Mesenchymal stem cell (in vitro differentiated cells and primary cell): Measurements from ENCODE around the gene STK16.
"Not testable (repeated sequence)": the region's sequence is repeated elsewhere in the genome, so short reads cannot be mapped to it uniquely, and the experiment has no call there.

Source experiments
- DNase-seq: peaks from one replicate; pipeline ENCODE4 v3.0.0-alpha.2; 2013
- H2AFZ ChIP-seq: one replicate; pipeline ENCODE4 v1.6.1; 2013; ENCODE audit warnings: low read depth, mild to moderate bottlenecking, control low read depth, inconsistent platforms, low read length, moderate library complexity
- H2AK5ac ChIP-seq: 2 replicates; pipeline ENCODE4 v1.6.1; 2013; ENCODE audit warnings: low read length, moderate library complexity, mild to moderate bottlenecking, inconsistent platforms; ENCODE audit not compliant: severe bottlenecking
- H2BK120ac ChIP-seq: one replicate; pipeline ENCODE4 v1.6.1; 2013; ENCODE audit warnings: low read depth, mild to moderate bottlenecking, inconsistent platforms, low read length, moderate library complexity
- H2BK12ac ChIP-seq, 2 experiments: one replicate each; pipeline ENCODE4 v1.6.1; 2013; ENCODE audit warnings: inconsistent platforms in 2 of 2, low read length in 2 of 2, mild to moderate bottlenecking in 2 of 2, moderate library complexity in 2 of 2, control low read depth in 1 of 2
- H2BK15ac ChIP-seq: one replicate; pipeline ENCODE4 v1.6.1; 2013; ENCODE audit warnings: mild to moderate bottlenecking, low read depth, inconsistent platforms; ENCODE audit not compliant: poor library complexity, severe bottlenecking
- H2BK5ac ChIP-seq: 2 replicates; pipeline ENCODE4 v1.6.1; 2013; ENCODE audit warnings: low read depth, mild to moderate bottlenecking, low read length, control low read depth, inconsistent platforms; ENCODE audit not compliant: poor library complexity, severe bottlenecking
- H3K14ac ChIP-seq, 2 experiments: one replicate each; pipeline ENCODE4 v1.6.1; 2013; ENCODE audit warnings: inconsistent platforms in 2 of 2, low read length in 2 of 2, control low read depth in 1 of 2, mild to moderate bottlenecking in 1 of 2, moderate library complexity in 1 of 2
- H3K18ac ChIP-seq, 2 experiments: one replicate each; pipeline ENCODE4 v1.6.1; 2013; ENCODE audit warnings: inconsistent platforms in 2 of 2, low read length in 2 of 2, control low read depth in 1 of 2, low read depth in 1 of 2, mild to moderate bottlenecking in 1 of 2
- H3K23ac ChIP-seq, 2 experiments: one replicate each; pipeline ENCODE4 v1.6.1; 2013; ENCODE audit warnings: inconsistent platforms in 2 of 2, low read length in 2 of 2, mild to moderate bottlenecking in 2 of 2, moderate library complexity in 2 of 2, control low read depth in 1 of 2
- H3K27ac ChIP-seq: 2 replicates; pipeline ENCODE4 v1.5.1; 2013; ENCODE audit warnings: mild to moderate bottlenecking, moderate library complexity, low read length, control low read depth, inconsistent platforms; ENCODE audit not compliant: poor library complexity, severe bottlenecking
- H3K27me3 ChIP-seq, 2 experiments: 2 replicates each; pipeline versions ENCODE4 v1.6.1 to v1.7.0; 2013; ENCODE audit warnings: low read length in 2 of 2, mild to moderate bottlenecking in 2 of 2, moderate library complexity in 2 of 2, control low read depth in 1 of 2, inconsistent platforms in 1 of 2; ENCODE audit not compliant: control insufficient read depth in 1 of 2, insufficient read depth in 1 of 2
- H3K36me3 ChIP-seq, 2 experiments: 2 replicates each; pipeline versions ENCODE4 v1.6.1 to v1.7.0; 2013; ENCODE audit warnings: low read length in 2 of 2, control low read depth in 1 of 2, inconsistent platforms in 1 of 2, low read depth in 1 of 2, mild to moderate bottlenecking in 1 of 2; ENCODE audit not compliant: insufficient read depth in 2 of 2, control insufficient read depth in 1 of 2
- H3K4ac ChIP-seq, 2 experiments: one replicate each; pipeline ENCODE4 v1.6.1; 2013; ENCODE audit warnings: inconsistent platforms in 2 of 2, low read length in 2 of 2, mild to moderate bottlenecking in 2 of 2, moderate library complexity in 2 of 2, control low read depth in 1 of 2, low read depth in 1 of 2
- H3K4me1 ChIP-seq: 2 replicates; pipeline ENCODE4 v1.6.1; 2013; ENCODE audit warnings: low read depth, low read length, control low read depth; ENCODE audit not compliant: control insufficient read depth, insufficient read depth
- H3K4me2 ChIP-seq: 2 replicates; pipeline ENCODE4 v1.6.1; 2013; ENCODE audit warnings: low read length, mild to moderate bottlenecking, inconsistent platforms; ENCODE audit not compliant: poor library complexity, severe bottlenecking
- H3K4me3 ChIP-seq, 2 experiments: 2 replicates each; pipeline versions ENCODE4 v1.5.1 to v1.7.0; 2013; ENCODE audit warnings: low read length in 2 of 2, mild to moderate bottlenecking in 2 of 2, control low read depth in 1 of 2, low read depth in 1 of 2; ENCODE audit not compliant: insufficient read depth in 1 of 2
- H3K79me1 ChIP-seq: replicated peaks from 2 replicates; pipeline ENCODE4 v1.6.1; 2013; ENCODE audit warnings: mild to moderate bottlenecking, control low read depth, low read length, inconsistent platforms; ENCODE audit not compliant: poor library complexity, severe bottlenecking
- H3K9ac ChIP-seq: 2 replicates; pipeline ENCODE4 v1.7.0; 2013; ENCODE audit warnings: mild to moderate bottlenecking, low read length, moderate library complexity
- H3K9me3 ChIP-seq: 2 replicates; pipeline ENCODE4 v1.7.0; 2013; ENCODE audit warnings: mild to moderate bottlenecking, low read length; ENCODE audit not compliant: control insufficient read depth
- H4K8ac ChIP-seq: one replicate; pipeline ENCODE4 v1.6.1; 2013; ENCODE audit warnings: inconsistent platforms, mild to moderate bottlenecking, low read length, moderate library complexity
- H4K91ac ChIP-seq: one replicate; pipeline ENCODE4 v1.6.1; 2013; ENCODE audit warnings: mild to moderate bottlenecking, low read length, inconsistent platforms
- WGBS: methylation state at CpG from one replicate; pipeline ENCODE4 v1.1.7; 2013; ENCODE audit warnings: mixed read lengths; 5-methylcytosine and 5-hydroxymethylcytosine counted together

The STK16 gene

GRCh38 chr2:219286436-219287115 lies 41.3 kb downstream of the STK16 start:
- Histone ChIP-seq H3K27ac (no peak overlapping the region), H3K4me2 (no peak overlapping the region), H2BK120ac (no peak overlapping the region), H2BK5ac (no peak overlapping the region), H3K9ac (peak overlapping the region; percentile 66), H2AK5ac (no peak overlapping the region), H4K91ac (no peak overlapping the region), H3K23ac (no peak overlapping the region), H3K79me1 (peaks cover 7% of the 10 kb centered on the region), H4K8ac (no peak overlapping the region), H3K9me3 (no peaks in the 10 kb centered on the region), H3K4me3 (peak overlapping the region in 1 of 2 experiments; percentile 34), H2BK12ac (peak overlapping the region in 1 of 2 experiments; percentile 64), H3K14ac (no peak overlapping the region), H2AFZ (no peak overlapping the region), H3K4me1 (peaks cover 19% of the 10 kb centered on the region), H3K18ac (no peak overlapping the region), H3K27me3 (no peaks in the 10 kb centered on the region), H3K36me3 (peaks cover 41 to 47% of the 10 kb centered on the region in 2 experiments), H2BK15ac (no peak overlapping the region), H3K4ac (no peak overlapping the region)
- DNase-seq = no peak
- WGBS = 94% methylated on average over 6 of the region's 12 CpGs

- WGBS = over 99% methylated on average over 5 of the region's 6 CpGs
- DNase-seq, H4K8ac ChIP-seq, H2BK12ac ChIP-seq, H2AFZ ChIP-seq, H4K91ac ChIP-seq, H3K79me1 ChIP-seq, H2BK5ac ChIP-seq, H2BK120ac ChIP-seq, H3K4me2 ChIP-seq, H3K23ac ChIP-seq, H3K18ac ChIP-seq, H2AK5ac ChIP-seq, H2BK15ac ChIP-seq, H3K27me3 ChIP-seq, H3K4ac ChIP-seq, H3K9me3 ChIP-seq, H3K27ac ChIP-seq, H3K14ac ChIP-seq: not testable (repeated sequence)
- H3K9ac ChIP-seq = peak overlapping the region; percentile 66
- peaks cover 36 to 42% of the 10 kb centered on the region in 2 experiments for H3K36me3 ChIP-seq
- peak overlapping the region in 1 of 2 experiments; percentile 34 for H3K4me3 ChIP-seq
- peaks cover 19% of the 10 kb centered on the region for H3K4me1 ChIP-seq
These were observed 41.8 kb downstream of the STK16 start for GRCh38 chr2:219287116-219287440.

GRCh38 chr2:219287580-219288265 lies 42.4 kb downstream of the STK16 start:
- 86% methylated on average over 10 of the region's 10 CpGs for WGBS
- Histone ChIP-seq H2AK5ac (no peak overlapping the region), H2BK12ac (no peak overlapping the region), H3K27ac (no peak overlapping the region), H2BK120ac (no peak overlapping the region), H3K36me3 (peaks cover 30 to 41% of the 10 kb centered on the region in 2 experiments), H3K9me3 (no peaks in the 10 kb centered on the region), H2AFZ (no peak overlapping the region), H3K23ac (no peak overlapping the region), H3K4ac (no peak overlapping the region), H4K8ac (no peak overlapping the region), H3K18ac (no peak overlapping the region), H2BK5ac (no peak overlapping the region), H3K27me3 (no peaks in the 10 kb centered on the region), H3K4me2 (no peak overlapping the region), H3K4me1 (peaks cover 19% of the 10 kb centered on the region), H3K14ac (no peak overlapping the region), H3K4me3 (no peak overlapping the region), H3K79me1 (peaks cover 7% of the 10 kb centered on the region), H3K9ac (peak overlapping the region; percentile 15), H2BK15ac (no peak overlapping the region), H4K91ac (no peak overlapping the region)
- no peak for DNase-seq

GRCh38 chr2:219289195-219289536 lies 43.9 kb downstream of the STK16 start:
- Histone ChIP-seq H3K79me1 (peaks cover 7% of the 10 kb centered on the region), H2BK15ac (no peak overlapping the region), H3K18ac (no peak overlapping the region), H3K4me2 (no peak overlapping the region), H3K27me3 (no peaks in the 10 kb centered on the region), H3K9me3 (no peaks in the 10 kb centered on the region), H4K8ac (no peak overlapping the region), H3K4ac (no peak overlapping the region), H2BK120ac (no peak overlapping the region), H3K4me3 (peak overlapping the region in 1 of 2 experiments; percentile 54), H2BK12ac (no peak overlapping the region), H3K4me1 (peaks cover 15% of the 10 kb centered on the region), H2AFZ (no peak overlapping the region), H2BK5ac (no peak overlapping the region), H4K91ac (no peak overlapping the region), H3K36me3 (peaks cover 15 to 27% of the 10 kb centered on the region in 2 experiments), H3K23ac (no peak overlapping the region), H2AK5ac (no peak overlapping the region), H3K9ac (peak overlapping the region; percentile 75), H3K14ac (no peak overlapping the region), H3K27ac (no peak overlapping the region)
- DNase-seq = no peak
- WGBS = 84% methylated on average over 6 of the region's 6 CpGs
